Upper lobe of left lung (tissue), 4 donors: Measurements from ENCODE around the gene PCYOX1L.

ENCODE experiments used
- CTCF ChIP-seq, 6 experiments: fragments of 450-650 bp in 4 of 6; fragments of 200-600 bp in 2 of 6; sonication (generic) in 2 of 6; IDR thresholded peaks; one replicate each; pipeline ENCODE4 v1.5.1; 2016 to 2019; ENCODE audit warnings: antibody characterized with exemption in 6 of 6
- EP300 ChIP-seq, 4 donors: sonication (generic); formaldehyde crosslinking; IDR thresholded peaks; one replicate each; pipeline ENCODE4 v1.5.1; 2017; ENCODE audit warnings: antibody characterized with exemption in 4 of 4, control low read depth in 2 of 4
- POLR2A ChIP-seq, 4 donors: fragments of 450-650 bp; IDR thresholded peaks; one replicate each; pipeline ENCODE4 v1.5.1; 2016 to 2017; ENCODE audit warnings: antibody characterized with exemption in 4 of 4, mild to moderate bottlenecking in 2 of 4

DNA sequence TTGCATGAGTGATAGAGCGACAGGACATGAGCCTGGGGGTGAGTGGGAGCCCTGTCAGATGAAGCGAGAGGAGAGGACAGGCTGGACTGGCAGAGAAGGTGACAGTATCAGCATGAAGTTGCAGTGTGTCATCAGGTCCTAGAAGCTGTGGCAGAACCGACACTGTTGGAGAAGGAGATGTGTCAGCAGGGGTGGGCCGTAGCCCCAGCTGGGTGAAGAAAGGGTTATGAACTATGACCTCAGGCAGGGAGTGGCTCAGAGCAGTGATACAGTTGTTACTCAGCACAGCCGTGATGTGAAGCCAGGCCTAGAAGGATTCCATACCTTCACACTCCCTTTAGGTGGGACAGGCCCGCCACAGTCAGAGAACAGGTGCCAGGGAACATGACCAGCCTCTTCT, 7.6 kb downstream of the PCYOX1L start:
- TF ChIP-seq CTCF (IDR thresholded peaks at IDR 0.05) (no peak), POLR2A (IDR thresholded peaks at IDR 0.05) (no peak), EP300 (IDR thresholded peaks at IDR 0.05) (no peak)
